Measurements from ENCODE around the gene AGAP3.
A peak's percentile ranks its signal among the peaks of the same experiment; 100 is the strongest.

Gene AGAP3

GRCh38 chr7:151121380-151122170 is 35.3 kb downstream of the AGAP3 start:
- Histone ChIP-seq H3K9ac (ENCODE audit: low read depth, low read length) (no peak overlapping the region), H3K4me1 (ENCODE audit: insufficient read depth, low read length) (peaks cover under 1% of the 10 kb centered on the region; the same call in 1 of the 2 replicates), H3K36me3 (ENCODE audit: insufficient read depth, low read length) (no peaks in the 10 kb centered on the region), H3K9me3 (ENCODE audit: control insufficient read depth, insufficient read depth, low read length) (no peaks in the 10 kb centered on the region)

GRCh38 chr7:151122276-151122675 is 36.0 kb downstream of the AGAP3 start:
- Histone ChIP-seq H3K36me3 (ENCODE audit: insufficient read depth, low read length) (no peaks in the 10 kb centered on the region), H3K9ac (ENCODE audit: low read depth, low read length) (no peak overlapping the region), H3K4me1 (ENCODE audit: insufficient read depth, low read length) (peaks cover 6% of the 10 kb centered on the region), H3K9me3 (ENCODE audit: control insufficient read depth, insufficient read depth, low read length) (no peaks in the 10 kb centered on the region)

GRCh38 chr7:151122796-151123157 is 36.5 kb downstream of the AGAP3 start:
- Histone ChIP-seq H3K36me3 (ENCODE audit: insufficient read depth, low read length) (no peaks in the 10 kb centered on the region), H3K9ac (ENCODE audit: low read depth, low read length) (no peak overlapping the region), H3K9me3 (ENCODE audit: control insufficient read depth, insufficient read depth, low read length) (no peaks in the 10 kb centered on the region)

GRCh38 chr7:151123158-151123821 is 37.0 kb downstream of the AGAP3 start:
- no peak overlapping the region for H3K9ac ChIP-seq (ENCODE audit: low read depth, low read length)
- H3K36me3 ChIP-seq (ENCODE audit: insufficient read depth, low read length): no peaks in the 10 kb centered on the region
- H3K4me1 ChIP-seq (ENCODE audit: insufficient read depth, low read length): peaks cover 6% of the 10 kb centered on the region
- no peaks in the 10 kb centered on the region for H3K9me3 ChIP-seq (ENCODE audit: control insufficient read depth, insufficient read depth, low read length)

More at GRCh38 chr7:151122796-151123157, 36.5 kb downstream of the AGAP3 start:
- peaks cover 6% of the 10 kb centered on the region for H3K4me1 ChIP-seq (ENCODE audit: insufficient read depth, low read length)

GRCh38 chr7:151123822-151124464 is 37.7 kb downstream of the AGAP3 start:
- Histone ChIP-seq H3K9ac (ENCODE audit: low read depth, low read length) (no peak overlapping the region), H3K9me3 (ENCODE audit: control insufficient read depth, insufficient read depth, low read length) (no peaks in the 10 kb centered on the region), H3K4me1 (ENCODE audit: insufficient read depth, low read length) (peaks cover 6% of the 10 kb centered on the region), H3K36me3 (ENCODE audit: insufficient read depth, low read length) (no peaks in the 10 kb centered on the region)

GRCh38 chr7:151124481-151124880 is 38.2 kb downstream of the AGAP3 start:
- Histone ChIP-seq H3K9ac (ENCODE audit: low read depth, low read length) (no peak overlapping the region), H3K4me1 (ENCODE audit: insufficient read depth, low read length) (peaks cover 6% of the 10 kb centered on the region), H3K36me3 (ENCODE audit: insufficient read depth, low read length) (no peaks in the 10 kb centered on the region), H3K9me3 (ENCODE audit: control insufficient read depth, insufficient read depth, low read length) (no peaks in the 10 kb centered on the region)

GRCh38 chr7:151124899-151125399 is 38.7 kb downstream of the AGAP3 start:
- H3K9me3 ChIP-seq (ENCODE audit: control insufficient read depth, insufficient read depth, low read length): no peaks in the 10 kb centered on the region
- peaks cover 6% of the 10 kb centered on the region for H3K4me1 ChIP-seq (ENCODE audit: insufficient read depth, low read length)
- no peaks in the 10 kb centered on the region for H3K36me3 ChIP-seq (ENCODE audit: insufficient read depth, low read length)
- H3K9ac ChIP-seq (ENCODE audit: low read depth, low read length): no peak overlapping the region; the same call in 1 of the 2 replicates

GRCh38 chr7:151125470-151125845 is 39.2 kb downstream of the AGAP3 start:
- peaks cover 6% of the 10 kb centered on the region for H3K4me1 ChIP-seq (ENCODE audit: insufficient read depth, low read length)
- H3K9ac ChIP-seq (ENCODE audit: low read depth, low read length): peak overlapping the region; percentile 55; the same call in 1 of the 2 replicates
- H3K9me3 ChIP-seq (ENCODE audit: control insufficient read depth, insufficient read depth, low read length): no peaks in the 10 kb centered on the region
- no peaks in the 10 kb centered on the region for H3K36me3 ChIP-seq (ENCODE audit: insufficient read depth, low read length)

GRCh38 chr7:151125846-151126481 is 39.7 kb downstream of the AGAP3 start:
- Histone ChIP-seq H3K36me3 (ENCODE audit: insufficient read depth, low read length) (no peaks in the 10 kb centered on the region), H3K4me1 (ENCODE audit: insufficient read depth, low read length) (peaks cover 6% of the 10 kb centered on the region), H3K9ac (ENCODE audit: low read depth, low read length) (peak overlapping the region; percentile 55; the same call in 1 of the 2 replicates), H3K9me3 (ENCODE audit: control insufficient read depth, insufficient read depth, low read length) (no peaks in the 10 kb centered on the region)

- Histone ChIP-seq H3K36me3 (ENCODE audit: insufficient read depth, low read length) (no peaks in the 10 kb centered on the region), H3K9ac (ENCODE audit: low read depth, low read length) (peak overlapping the region; percentile 55; the same call in 1 of the 2 replicates), H3K9me3 (ENCODE audit: control insufficient read depth, insufficient read depth, low read length) (no peaks in the 10 kb centered on the region), H3K4me1 (ENCODE audit: insufficient read depth, low read length) (peaks cover 6% of the 10 kb centered on the region)
Measured at GRCh38 chr7:151126491-151127137, 40.3 kb downstream of the AGAP3 start.

- Histone ChIP-seq H3K9me3 (ENCODE audit: control insufficient read depth, insufficient read depth, low read length) (no peaks in the 10 kb centered on the region), H3K4me1 (ENCODE audit: insufficient read depth, low read length) (peaks cover 6% of the 10 kb centered on the region), H3K36me3 (ENCODE audit: insufficient read depth, low read length) (no peaks in the 10 kb centered on the region), H3K9ac (ENCODE audit: low read depth, low read length) (no peak overlapping the region)
Measured at GRCh38 chr7:151128144-151128543, 41.9 kb downstream of the AGAP3 start.

GRCh38 chr7:151128716-151129115 is 42.4 kb downstream of the AGAP3 start:
- Histone ChIP-seq H3K4me1 (ENCODE audit: insufficient read depth, low read length) (peaks cover 6% of the 10 kb centered on the region), H3K9me3 (ENCODE audit: control insufficient read depth, insufficient read depth, low read length) (no peaks in the 10 kb centered on the region), H3K36me3 (ENCODE audit: insufficient read depth, low read length) (no peaks in the 10 kb centered on the region), H3K9ac (ENCODE audit: low read depth, low read length) (no peak overlapping the region)

- Histone ChIP-seq H3K4me1 (ENCODE audit: insufficient read depth, low read length) (peaks cover 6% of the 10 kb centered on the region), H3K9me3 (ENCODE audit: control insufficient read depth, insufficient read depth, low read length) (no peaks in the 10 kb centered on the region), H3K9ac (ENCODE audit: low read depth, low read length) (no peak overlapping the region), H3K36me3 (ENCODE audit: insufficient read depth, low read length) (no peaks in the 10 kb centered on the region)
Measured at GRCh38 chr7:151129117-151129959, 43.1 kb downstream of the AGAP3 start.
